Activated B cell treated with CpG ODN at 0.5 μM for 24 hours (primary cell): Measurements from ENCODE around the gene MCF2L. TPM values are rescaled to one million over a fixed set of nuclear protein-coding genes. Genes with fewer than 3 reads are reported as not detected.

Experiments
- ATAC-seq: fragments of 200-7000 bp; cut with Tn5 transposase; one replicate; pipeline ENCODE4 v1.10.0; 2021; ENCODE audit warnings: low read depth, mild to moderate bottlenecking, moderate library complexity
- CTCF ChIA-PET: fragments of 350-600 bp; sonication (Branson Sonifier 250); formaldehyde crosslinking; loops from one replicate; lab custom pipeline; 2021; ENCODE audit warnings: antibody characterized with exemption; lab: Charles Lee
- POLR2A ChIA-PET: fragments of 350-600 bp; sonication (Branson Sonifier 250); formaldehyde crosslinking; loops from one replicate; lab custom pipeline; 2021; ENCODE audit warnings: antibody characterized with exemption; lab: Charles Lee
- DNase-seq: peaks from one replicate; pipeline ENCODE4 v3.0.0; 2022
- H3K27ac Mint-ChIP-seq: one replicate; pipeline ENCODE4 v1.8.0; 2020; ENCODE audit warnings: mixed read lengths
- H3K27me3 Mint-ChIP-seq: one replicate; pipeline ENCODE4 v1.8.0; 2021; ENCODE audit warnings: mixed read lengths
- H3K36me3 Mint-ChIP-seq: one replicate; pipeline ENCODE4 v1.8.0; 2021; ENCODE audit warnings: low read depth, mixed read lengths
- H3K4me1 Mint-ChIP-seq: one replicate; pipeline ENCODE4 v1.8.0; 2021; ENCODE audit warnings: mixed read lengths
- H3K4me3 Mint-ChIP-seq: one replicate; pipeline ENCODE4 v1.8.0; 2020; ENCODE audit warnings: mild to moderate bottlenecking, mixed read lengths
- H3K9me3 Mint-ChIP-seq: one replicate; pipeline ENCODE4 v1.8.0; 2020; ENCODE audit warnings: mixed read lengths
- intact Hi-C: fragments of 100-400 bp; cut with micrococcal nuclease; formaldehyde crosslinking; loops from one replicate; pipeline ENCODE4 v1.15.1; 2024
- total RNA-seq: library from RNA; stranded (reverse); gene quantifications from 2 replicates; pipeline ENCODE4 v1.2.3, GENCODE V29; 2022
- TF ChIP-seq, protein P1 (sequence below): fragments of 200-600 bp; IDR thresholded peaks from one replicate; pipeline ENCODE4 v1.8.0; 2022; ENCODE audit warnings: antibody characterized with exemption, mild to moderate bottlenecking

Gene MCF2L
- total RNA-seq, 1 donor from 2014 or later = 3.4 TPM

DNA sequence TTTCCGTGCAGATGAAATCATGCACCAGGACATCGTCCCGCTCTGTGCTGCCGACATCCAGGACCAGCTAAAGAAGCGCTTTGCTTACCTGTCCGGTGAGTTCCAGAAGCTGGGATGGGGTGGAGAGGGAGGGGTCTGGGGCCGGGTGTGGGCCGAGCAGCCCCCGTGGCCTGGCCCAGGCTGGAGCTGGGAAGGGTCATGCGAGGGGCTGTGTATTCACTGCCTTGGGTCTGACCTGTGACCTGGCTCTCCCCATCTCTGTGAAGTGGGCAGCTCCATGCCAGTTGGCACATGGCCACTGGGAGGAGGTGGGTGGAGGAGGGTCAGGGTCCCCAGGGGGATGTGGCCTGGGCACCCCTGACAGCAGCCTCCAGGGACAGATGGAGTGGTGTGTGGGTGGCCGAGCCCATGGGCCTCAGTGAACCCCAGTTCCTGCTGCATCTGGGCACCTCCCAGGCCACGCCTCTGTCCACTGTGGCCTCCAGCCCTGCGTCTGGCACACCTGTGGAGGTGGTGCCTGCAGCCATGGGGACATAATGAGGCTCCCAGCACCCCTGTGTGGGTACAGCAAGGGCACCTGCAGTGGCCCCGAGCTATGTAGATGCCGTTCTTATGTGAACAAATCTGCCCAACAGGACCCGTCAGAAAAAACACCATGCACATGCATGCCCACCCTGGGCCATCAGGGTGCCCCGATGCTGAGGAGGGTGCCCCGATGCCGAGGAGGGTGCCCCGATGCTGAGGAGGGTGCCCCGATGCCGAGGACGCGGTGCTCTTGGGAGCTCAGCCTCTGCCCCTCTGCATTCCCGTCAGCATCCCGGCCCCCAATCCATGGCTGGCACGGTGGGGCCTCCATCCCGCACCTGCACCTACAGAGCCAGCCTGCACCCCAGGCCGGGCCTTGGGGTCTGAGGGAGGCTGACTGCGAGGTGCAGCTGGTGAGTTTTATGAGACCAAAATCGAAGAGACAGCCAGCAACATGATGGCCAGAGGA, 46.0 kb downstream of the MCF2L start:
- ChIA-PET CTCF (no interaction called here), POLR2A (no interaction called here)
- Mint-ChIP-seq H3K36me3 (peaks cover 5% of the 10 kb centered on the region), H3K27me3 (no peaks in the 10 kb centered on the region), H3K4me1 (peaks cover 6% of the 10 kb centered on the region), H3K9me3 (no peaks in the 10 kb centered on the region), H3K4me3 (no peak overlapping the region), H3K27ac (no peak overlapping the region)
- ATAC-seq (no peak), DNase-seq (no peak)
- TF ChIP-seq, protein P1, sequence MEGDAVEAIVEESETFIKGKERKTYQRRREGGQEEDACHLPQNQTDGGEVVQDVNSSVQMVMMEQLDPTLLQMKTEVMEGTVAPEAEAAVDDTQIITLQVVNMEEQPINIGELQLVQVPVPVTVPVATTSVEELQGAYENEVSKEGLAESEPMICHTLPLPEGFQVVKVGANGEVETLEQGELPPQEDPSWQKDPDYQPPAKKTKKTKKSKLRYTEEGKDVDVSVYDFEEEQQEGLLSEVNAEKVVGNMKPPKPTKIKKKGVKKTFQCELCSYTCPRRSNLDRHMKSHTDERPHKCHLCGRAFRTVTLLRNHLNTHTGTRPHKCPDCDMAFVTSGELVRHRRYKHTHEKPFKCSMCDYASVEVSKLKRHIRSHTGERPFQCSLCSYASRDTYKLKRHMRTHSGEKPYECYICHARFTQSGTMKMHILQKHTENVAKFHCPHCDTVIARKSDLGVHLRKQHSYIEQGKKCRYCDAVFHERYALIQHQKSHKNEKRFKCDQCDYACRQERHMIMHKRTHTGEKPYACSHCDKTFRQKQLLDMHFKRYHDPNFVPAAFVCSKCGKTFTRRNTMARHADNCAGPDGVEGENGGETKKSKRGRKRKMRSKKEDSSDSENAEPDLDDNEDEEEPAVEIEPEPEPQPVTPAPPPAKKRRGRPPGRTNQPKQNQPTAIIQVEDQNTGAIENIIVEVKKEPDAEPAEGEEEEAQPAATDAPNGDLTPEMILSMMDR = no peak
- intact Hi-C loops = no loop called here

DNA sequence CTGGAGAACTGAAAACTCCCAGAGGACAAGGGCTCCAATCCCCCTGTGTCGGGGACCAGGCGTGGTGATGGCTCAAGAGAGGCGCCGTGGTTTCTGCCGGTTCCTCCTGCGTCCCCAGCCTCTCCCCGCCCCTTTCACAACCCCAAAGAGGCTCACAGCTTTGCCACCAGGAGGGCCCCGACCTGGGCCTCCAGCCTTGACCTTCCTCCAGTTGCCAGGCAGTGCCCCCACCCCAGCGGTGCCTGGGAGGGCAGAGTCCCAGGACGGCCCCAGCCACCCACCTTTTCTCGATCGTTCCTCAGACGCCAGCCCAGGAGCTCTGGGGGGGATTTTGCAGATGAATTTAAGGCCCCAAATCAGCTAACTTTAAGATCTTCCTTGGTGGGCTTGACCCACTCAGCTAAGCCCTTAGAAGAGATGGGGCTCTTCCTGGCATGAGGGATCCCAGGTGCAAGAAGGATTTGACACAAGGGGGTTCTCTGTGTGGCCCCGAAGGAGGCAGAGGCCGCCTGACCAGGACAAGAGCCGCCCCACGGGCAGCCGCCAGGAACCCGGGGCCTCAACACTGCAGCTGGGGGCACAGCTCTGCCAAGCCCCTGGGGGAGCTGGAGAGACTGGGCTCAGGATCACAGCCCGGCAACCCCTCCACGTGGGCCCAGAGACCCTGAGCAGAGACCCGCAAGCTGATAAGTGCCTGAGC, 47.0 kb downstream of the MCF2L start:
- H3K4me3 Mint-ChIP-seq = no peak overlapping the region
- H3K27ac Mint-ChIP-seq = no peak overlapping the region
- H3K36me3 Mint-ChIP-seq = peaks cover 5% of the 10 kb centered on the region
- ChIA-PET POLR2A (no interaction called here), CTCF (no interaction called here)
- intact Hi-C loops = no loop called here
- no peak for ATAC-seq
- no peaks in the 10 kb centered on the region for H3K27me3 Mint-ChIP-seq
- peaks cover 14% of the 10 kb centered on the region for H3K4me1 Mint-ChIP-seq
- H3K9me3 Mint-ChIP-seq = no peaks in the 10 kb centered on the region
- TF ChIP-seq, protein P1 = no peak
- DNase-seq = no peak

DNA sequence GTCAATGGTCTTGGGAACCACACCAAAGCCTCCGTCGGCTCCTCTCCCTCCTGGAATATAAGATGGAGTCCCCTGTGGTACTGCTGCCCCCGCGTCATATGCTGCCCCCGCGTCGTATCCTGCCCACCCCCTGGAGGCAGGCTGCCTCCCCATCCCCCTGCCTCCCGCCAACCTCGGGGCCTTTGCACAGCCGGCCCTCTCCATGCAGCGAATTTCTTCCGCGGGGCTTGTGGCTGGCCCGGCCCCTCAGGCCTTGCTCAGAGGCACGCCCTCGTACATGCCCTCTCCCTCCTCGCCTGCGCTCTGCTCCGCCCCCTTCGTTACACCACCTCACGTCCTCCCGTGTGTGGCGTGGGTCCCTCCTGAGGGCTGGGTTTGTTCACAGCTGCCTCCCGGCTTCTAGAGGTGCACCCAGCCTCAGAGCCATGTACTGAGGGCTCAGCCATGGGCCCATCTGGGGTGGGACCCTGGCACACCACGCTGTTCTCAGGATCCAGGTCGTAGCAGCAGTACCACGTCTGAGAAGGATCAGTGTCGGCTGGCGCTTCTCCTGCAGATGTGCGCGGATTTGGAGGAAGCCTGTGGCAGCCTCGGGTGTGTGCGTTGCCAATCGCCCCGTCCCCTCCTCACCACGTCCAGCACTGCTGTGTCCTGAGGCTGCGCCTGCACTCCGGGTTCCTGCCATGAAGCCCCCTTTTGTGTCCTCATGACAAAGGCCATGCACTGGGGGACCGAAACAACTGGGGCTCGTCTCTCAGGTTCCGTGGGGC, 47.7 kb downstream of the MCF2L start:
- Mint-ChIP-seq H3K27me3 (no peaks in the 10 kb centered on the region), H3K27ac (no peak overlapping the region), H3K4me1 (peaks cover 12% of the 10 kb centered on the region), H3K4me3 (no peak overlapping the region), H3K9me3 (no peaks in the 10 kb centered on the region), H3K36me3 (peaks cover 5% of the 10 kb centered on the region)
- CTCF ChIA-PET = no interaction called here
- DNase-seq (no peak), ATAC-seq (no peak)
- TF ChIP-seq, protein P1 = no peak
- intact Hi-C loops = no loop called here
- POLR2A ChIA-PET = no interaction called here

DNA sequence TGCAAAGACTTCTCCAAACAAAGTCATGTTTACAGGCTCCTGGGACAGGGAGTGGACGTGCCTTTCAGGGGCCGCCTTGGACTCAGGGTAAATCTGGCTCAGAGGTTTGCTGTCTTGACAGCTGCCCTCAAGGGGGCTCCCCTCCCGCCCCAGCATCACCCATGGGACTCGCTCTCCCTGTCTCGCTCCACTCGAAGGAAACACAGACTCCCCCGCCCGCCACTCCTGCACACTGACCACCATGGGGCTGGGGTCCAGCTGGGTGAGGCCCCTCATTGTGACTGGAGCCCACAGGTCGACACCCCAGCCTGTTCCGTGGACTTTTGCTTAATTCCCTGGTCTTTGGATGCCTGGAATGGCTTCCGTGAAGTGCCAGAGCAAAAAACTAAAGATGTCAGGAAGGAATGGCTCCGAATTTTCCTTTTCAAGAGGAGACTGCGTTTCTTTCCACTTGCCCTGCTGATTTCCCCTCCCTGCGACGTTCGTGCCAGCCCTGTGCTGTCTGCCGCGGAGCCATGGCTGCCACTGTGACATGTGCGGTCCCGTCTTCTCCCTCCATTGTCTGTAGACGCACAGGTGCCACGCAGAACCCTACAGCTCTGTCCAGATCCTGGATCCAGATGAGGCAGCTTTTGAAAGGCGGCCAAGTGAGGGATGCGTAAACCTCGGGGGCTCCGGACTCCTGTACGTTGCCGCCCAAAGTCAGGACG, 48.6 kb downstream of the MCF2L start:
- CTCF ChIA-PET = no interaction called here
- Mint-ChIP-seq H3K27me3 (no peaks in the 10 kb centered on the region), H3K36me3 (peaks cover 5% of the 10 kb centered on the region), H3K4me3 (no peak overlapping the region), H3K4me1 (peaks cover 12% of the 10 kb centered on the region), H3K27ac (no peak overlapping the region), H3K9me3 (no peaks in the 10 kb centered on the region)
- ATAC-seq = no peak
- DNase-seq = no peak
- TF ChIP-seq, protein P1 = no peak
- intact Hi-C loops = no loop called here
- POLR2A ChIA-PET = no interaction called here
